Gastrocnemius medialis (tissue), 4 donors: ENCODE data around the gene FABP7.
A peak's percentile ranks its signal among the peaks of the same experiment; 100 is the strongest.

Experiments used
- POLR2A ChIP-seq, 2 donors: fragments of 450-650 bp; IDR thresholded peaks; one replicate each; pipeline ENCODE4 v1.6.1; 2017; ENCODE audit warnings: antibody characterized with exemption in 2 of 2, mild to moderate bottlenecking in 2 of 2, moderate library complexity in 2 of 2
- TF ChIP-seq, protein P1 (sequence below), 5 experiments: fragments of 450-650 bp in 3 of 5; fragments of 200-600 bp in 2 of 5; sonication (generic) in 2 of 5; IDR thresholded peaks in 4 of 5; conservative IDR thresholded peaks in 1 of 5; 1 replicate in 4 of 5; 2 replicates in 1 of 5; pipeline ENCODE4 v1.5.1; 2016 to 2019; ENCODE audit warnings: antibody characterized with exemption in 5 of 5, mild to moderate bottlenecking in 3 of 5, moderate library complexity in 3 of 5

DNA sequence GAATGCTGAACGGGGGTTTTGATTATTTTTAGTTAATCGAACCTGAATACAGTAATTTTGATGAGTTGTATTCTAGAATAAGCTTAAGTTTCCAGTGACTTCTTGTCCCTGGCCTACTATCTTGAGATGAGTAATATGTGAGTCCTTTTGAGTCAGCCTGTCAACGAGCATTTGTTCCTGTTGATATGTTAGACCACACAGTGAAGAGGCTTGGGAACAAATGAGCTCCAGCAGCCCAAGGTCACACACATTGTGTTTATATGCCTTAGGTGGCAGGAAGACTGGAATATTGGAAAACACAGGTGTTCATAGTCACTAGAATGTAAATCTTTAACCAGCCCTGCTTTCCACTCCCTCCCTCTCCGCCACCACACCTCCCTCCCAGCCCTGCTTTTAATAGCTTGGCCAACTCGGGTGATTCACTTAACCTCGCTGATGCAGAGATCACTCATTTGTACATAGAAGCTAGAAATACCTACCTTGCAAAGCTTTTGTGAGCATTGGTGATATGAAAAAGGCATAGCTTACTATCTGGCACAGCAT, 18.7 kb downstream of the FABP7 start:
- TF ChIP-seq, protein P1, sequence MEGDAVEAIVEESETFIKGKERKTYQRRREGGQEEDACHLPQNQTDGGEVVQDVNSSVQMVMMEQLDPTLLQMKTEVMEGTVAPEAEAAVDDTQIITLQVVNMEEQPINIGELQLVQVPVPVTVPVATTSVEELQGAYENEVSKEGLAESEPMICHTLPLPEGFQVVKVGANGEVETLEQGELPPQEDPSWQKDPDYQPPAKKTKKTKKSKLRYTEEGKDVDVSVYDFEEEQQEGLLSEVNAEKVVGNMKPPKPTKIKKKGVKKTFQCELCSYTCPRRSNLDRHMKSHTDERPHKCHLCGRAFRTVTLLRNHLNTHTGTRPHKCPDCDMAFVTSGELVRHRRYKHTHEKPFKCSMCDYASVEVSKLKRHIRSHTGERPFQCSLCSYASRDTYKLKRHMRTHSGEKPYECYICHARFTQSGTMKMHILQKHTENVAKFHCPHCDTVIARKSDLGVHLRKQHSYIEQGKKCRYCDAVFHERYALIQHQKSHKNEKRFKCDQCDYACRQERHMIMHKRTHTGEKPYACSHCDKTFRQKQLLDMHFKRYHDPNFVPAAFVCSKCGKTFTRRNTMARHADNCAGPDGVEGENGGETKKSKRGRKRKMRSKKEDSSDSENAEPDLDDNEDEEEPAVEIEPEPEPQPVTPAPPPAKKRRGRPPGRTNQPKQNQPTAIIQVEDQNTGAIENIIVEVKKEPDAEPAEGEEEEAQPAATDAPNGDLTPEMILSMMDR (IDR thresholded peaks at IDR 0.05 in 4 of 5, conservative IDR thresholded peaks at IDR 0.05 in 1 of 5) = no peak
- TF ChIP-seq POLR2A (IDR thresholded peaks at IDR 0.05) = peak in 1 of 2 donors; percentile 28
